H1 (cell line): ENCODE data around the gene CLEC16A.

ENCODE experiments used
- EZH2 ChIP-seq: fragments of 200-600 bp; sonication (generic); IDR thresholded peaks from 2 replicates; pipeline ENCODE4 v1.7.1; 2012; ENCODE audit warnings: low read depth, mild to moderate bottlenecking, moderate library complexity, low read length, inconsistent platforms; ENCODE audit not compliant: severe bottlenecking
- POLR2A ChIP-seq, 2 experiments: IDR thresholded peaks; 1 replicate in 1 of 2; 2 replicates in 1 of 2; pipeline ENCODE4 v1.6.1; 2011; ENCODE audit warnings: low read depth in 2 of 2, low read length in 2 of 2, mild to moderate bottlenecking in 2 of 2; ENCODE audit errors: control extremely low read depth in 1 of 2
- RNF2 ChIP-seq: fragments of 200-900, 300-1000 bp; sonication (generic); IDR thresholded peaks from 2 replicates; pipeline ENCODE4 v1.7.1; 2016; ENCODE audit warnings: borderline replicate concordance, low read depth, mild to moderate bottlenecking, antibody characterized with exemption, low read length; ENCODE audit not compliant: poor library complexity, severe bottlenecking; ENCODE audit errors: missing control alignments

- TF ChIP-seq EZH2 (no peak), RNF2 (no peak), POLR2A (IDR thresholded peaks at IDR 0.05; ENCODE audit: control extremely low read depth in 1 of 2, low read depth in 2 of 2, low read length in 2 of 2) (no peak)
These were observed 116.0 kb downstream of the CLEC16A start for GRCh38 chr16:11060364-11060763.
